H1 (cell line): ENCODE measurements around the gene NPTXR. TPM values are rescaled to one million over a fixed set of nuclear protein-coding genes. Genes with fewer than 3 reads are reported as not detected.

Experiments used
- CBX8 ChIP-seq: fragments of 300-800, 300-1000 bp; sonication (generic); IDR thresholded peaks from 2 replicates; pipeline ENCODE4 v1.7.1; 2016; ENCODE audit warnings: low read depth, low read length, borderline replicate concordance
- GTF2F1 ChIP-seq: IDR thresholded peaks from 2 replicates; pipeline ENCODE4 v1.6.1; 2012; ENCODE audit warnings: low read depth, low read length, improper control_type of control experiment, borderline replicate concordance
- JUN ChIP-seq: IDR thresholded peaks from 2 replicates; pipeline ENCODE4 v1.6.1; 2011; ENCODE audit warnings: low read depth, mild to moderate bottlenecking, improper control_type of control experiment, low read length
- KDM4A ChIP-seq: IDR thresholded peaks from one replicate; pipeline ENCODE4 v1.7.1; 2012; ENCODE audit warnings: low read depth, mild to moderate bottlenecking, moderate library complexity, low read length, inconsistent platforms; ENCODE audit not compliant: severe bottlenecking
- MAFK ChIP-seq: IDR thresholded peaks from 2 replicates; pipeline ENCODE4 v1.6.1; 2012; ENCODE audit warnings: low read depth, mild to moderate bottlenecking, improper control_type of control experiment, low read length
- RBBP5 ChIP-seq: IDR thresholded peaks from 2 replicates; pipeline ENCODE4 v1.7.1; 2012; ENCODE audit warnings: low read depth, mild to moderate bottlenecking, inconsistent platforms, low read length, moderate library complexity, borderline replicate concordance
- RNF2 ChIP-seq: fragments of 200-900, 300-1000 bp; sonication (generic); IDR thresholded peaks from 2 replicates; pipeline ENCODE4 v1.7.1; 2016; ENCODE audit warnings: borderline replicate concordance, low read depth, mild to moderate bottlenecking, antibody characterized with exemption, low read length; ENCODE audit not compliant: poor library complexity, severe bottlenecking; ENCODE audit errors: missing control alignments
- SP4 ChIP-seq: IDR thresholded peaks from 2 replicates; pipeline ENCODE4 v1.6.1; 2012; ENCODE audit warnings: low read length, inconsistent platforms
- TAF7 ChIP-seq: optimal IDR thresholded peaks from 2 replicates; pipeline ENCODE3; 2011; ENCODE audit warnings: low read depth, mild to moderate bottlenecking, inconsistent platforms, low read length, moderate library complexity, borderline replicate concordance
- polyA plus RNA-seq, 7 experiments: library from polyadenylated mRNA; depleted of rRNA in 3 of 7; stranded (reverse) in 5 of 7; unstranded in 2 of 7; fragments of >200 nt in 5 of 7; fragments of 200-250 nt in 2 of 7; gene quantifications; 1 replicate in 5 of 7; 2 replicates in 1 of 7; 4 replicates in 1 of 7; pipeline versions ENCODE4 v1.2.1 to v1.2.3, GENCODE V29; 2011 to 2013; ENCODE audit warnings: missing spikeins in 2 of 7, mixed read lengths in 2 of 7
- total RNA-seq: library from RNA; stranded (reverse); fragmentation: NEBNext Ultra II Directional; extraction: Animal tissue kit (Norgen Biotek cat#: 25700); gene quantifications from 2 replicates; pipeline ENCODE4 v1.2.1, GENCODE V29; 2021

Gene NPTXR
- total and polyA plus RNA-seq, 2 of the 8 experiments (the other 6 are each of a cell fraction or from before 2014, with no cell fraction given): 3.7 to 6.4 TPM

- TF ChIP-seq CBX8: no peak
- no peak for TF ChIP-seq RNF2
- no peak for TF ChIP-seq SP4
- no peak for TF ChIP-seq KDM4A
- no peak for TF ChIP-seq JUN
- TF ChIP-seq TAF7: no peak
- TF ChIP-seq GTF2F1: no peak
- TF ChIP-seq MAFK: no peak
- TF ChIP-seq RBBP5: no peak
Observed at GRCh38 chr22:38845004-38845740, 1.3 kb upstream of the NPTXR start (continued).
